SK-N-MC (cell line): ENCODE data around the gene ACADSB.

Source experiments
- EZH2 ChIP-seq: fragments of 200-600 bp; sonication (generic); IDR thresholded peaks from one replicate; pipeline ENCODE4 v1.6.1; 2017; ENCODE audit warnings: antibody characterized with exemption
- POLR2AphosphoS5 ChIP-seq: IDR thresholded peaks from 2 replicates; pipeline ENCODE4 v1.6.1; 2012; ENCODE audit warnings: mild to moderate bottlenecking, low read depth, low read length, borderline replicate concordance

DNA sequence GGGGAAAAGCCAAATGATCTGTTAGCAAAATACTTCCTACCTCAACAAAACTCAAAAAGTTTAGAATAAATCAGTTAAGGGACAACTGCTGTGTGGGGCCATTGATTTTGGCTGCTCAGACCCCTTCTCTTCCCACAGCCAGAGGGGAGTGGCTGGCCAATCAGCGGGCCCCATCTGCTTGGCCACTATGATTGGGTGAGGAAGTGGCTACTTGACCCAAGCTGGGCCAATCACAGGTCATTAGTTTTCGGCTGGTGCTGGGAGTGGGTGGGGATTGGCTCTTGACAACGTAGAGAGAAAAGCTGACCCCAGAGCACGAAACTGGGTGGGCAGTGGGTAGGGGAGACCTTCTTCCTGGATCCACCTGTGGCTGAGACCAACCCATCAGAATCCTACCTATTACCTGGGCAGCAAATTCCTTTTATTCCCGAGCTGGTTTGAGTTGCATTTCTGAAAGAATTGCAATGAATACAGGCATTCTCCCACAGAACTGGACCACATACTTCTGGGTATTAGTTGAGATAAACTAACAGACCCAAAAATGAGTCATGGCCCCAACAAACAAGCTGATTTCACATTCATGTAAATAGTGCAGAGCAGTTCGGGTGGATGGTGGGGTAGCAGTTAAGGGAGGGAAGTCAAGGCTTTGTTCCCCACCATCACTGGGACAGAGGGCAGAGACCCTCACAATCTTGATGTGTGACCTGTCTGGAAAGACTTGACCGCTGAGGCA is 91.4 kb downstream of the ACADSB start:
- TF ChIP-seq EZH2, result no peak
- TF ChIP-seq POLR2AphosphoS5, result no peak
